Stimulated activated CD4-positive, alpha-beta T cell treated with anti-CD3 and anti-CD28 coated beads, Interleukin-1b, Interleukin-23, amount 100 ng/mL, for 1 hour (primary cell): ENCODE measurements around the gene PXDC1.

ENCODE experiments used
- DNase-seq, 2 donors: peaks; one replicate each; pipeline ENCODE4 v3.0.0-alpha.2; 2020; ENCODE audit warnings: low read depth in 2 of 2

PXDC1 gene

GRCh38 chr6:3746696-3747095 is 4.8 kb downstream of the PXDC1 start:
- no peak for DNase-seq

GRCh38 chr6:3746119-3746691 is 5.3 kb downstream of the PXDC1 start:
- DNase-seq, result no peak

GRCh38 chr6:3745566-3746118 is 5.9 kb downstream of the PXDC1 start:
- DNase-seq, result no peak

GRCh38 chr6:3744901-3745470 is 6.5 kb downstream of the PXDC1 start:
- DNase-seq, result no peak

- no peak for DNase-seq
Observed at GRCh38 chr6:3744211-3744900, 7.2 kb downstream of the PXDC1 start.

GRCh38 chr6:3743541-3743940 is 8.0 kb downstream of the PXDC1 start:
- no peak for DNase-seq

GRCh38 chr6:3742426-3743344 is 8.8 kb downstream of the PXDC1 start:
- peak; percentile 75 to 94 for DNase-seq

- no peak for DNase-seq
Observed at GRCh38 chr6:3742076-3742425, 9.5 kb downstream of the PXDC1 start.

GRCh38 chr6:3741477-3741871 is 10.0 kb downstream of the PXDC1 start:
- DNase-seq, result no peak

- DNase-seq, result no peak
Observed at GRCh38 chr6:3740551-3741476, 10.7 kb downstream of the PXDC1 start.

GRCh38 chr6:3739311-3739897 is 12.1 kb downstream of the PXDC1 start:
- DNase-seq, result no peak

- no peak for DNase-seq
Observed at GRCh38 chr6:3738381-3739131, 13.0 kb downstream of the PXDC1 start.

GRCh38 chr6:3737831-3738210 is 13.7 kb downstream of the PXDC1 start:
- no peak for DNase-seq

- no peak for DNase-seq
Observed at GRCh38 chr6:3737149-3737830, 14.2 kb downstream of the PXDC1 start.

GRCh38 chr6:3735029-3735605 is 16.4 kb downstream of the PXDC1 start:
- DNase-seq, result no peak

GRCh38 chr6:3734023-3734422 is 17.5 kb downstream of the PXDC1 start:
- DNase-seq, result no peak

GRCh38 chr6:3733321-3733925 is 18.1 kb downstream of the PXDC1 start:
- DNase-seq, result no peak

- DNase-seq, result peak; percentile 23 to 45
Observed at GRCh38 chr6:3732345-3733141, 19.0 kb downstream of the PXDC1 start.
